Kidney (tissue), 14 donors: ENCODE data around the gene NPEPPS. TPM values are rescaled to one million over a fixed set of nuclear protein-coding genes. Genes with fewer than 3 reads are reported as not detected.

Experiments used
- DNase-seq, 5 donors: peaks; one replicate each; pipeline ENCODE4 v3.0.0-alpha.2; 2013 to 2020
- FAIRE-seq: peaks from 2 replicates; lab custom pipeline; 2012; peaks lifted over from hg19 to GRCh38; lab: Jason Lieb, UNC
- H3K27ac ChIP-seq, 2 donors: one replicate each; pipeline ENCODE4 v1.7.0; 2013; ENCODE audit warnings: low read depth in 2 of 2, low read length in 2 of 2, inconsistent platforms in 1 of 2
- H3K27me3 ChIP-seq: one replicate; pipeline ENCODE4 v1.7.1; 2013; ENCODE audit warnings: low read length, inconsistent platforms; ENCODE audit not compliant: control insufficient read depth, insufficient read depth
- H3K36me3 ChIP-seq, 3 donors: one replicate each; pipeline versions ENCODE4 v1.7.0 to v1.7.1; 2013; ENCODE audit warnings: low read length in 3 of 3, control low read depth in 1 of 3, inconsistent platforms in 1 of 3; ENCODE audit not compliant: insufficient read depth in 3 of 3, control insufficient read depth in 2 of 3
- H3K4me1 ChIP-seq, 3 donors: one replicate each; pipeline versions ENCODE4 v1.7.0 to v1.7.1; 2013; ENCODE audit warnings: low read length in 3 of 3, inconsistent platforms in 1 of 3, low read depth in 1 of 3; ENCODE audit not compliant: control insufficient read depth in 2 of 3, insufficient read depth in 2 of 3
- H3K4me3 ChIP-seq, 3 donors: one replicate each; pipeline versions ENCODE4 v1.7.0 to v1.8.1; 2013; ENCODE audit warnings: low read length in 3 of 3, control low read depth in 1 of 3, inconsistent platforms in 1 of 3
- H3K9ac ChIP-seq, 3 donors: one replicate each; pipeline versions ENCODE4 v1.7.0 to v1.7.1; 2013; ENCODE audit warnings: low read length in 3 of 3, control low read depth in 1 of 3, inconsistent platforms in 1 of 3
- H3K9me3 ChIP-seq, 3 donors: one replicate each; pipeline versions ENCODE4 v1.7.0 to v1.7.1; 2013; ENCODE audit warnings: low read length in 3 of 3, control low read depth in 1 of 3, inconsistent platforms in 1 of 3; ENCODE audit not compliant: control insufficient read depth in 2 of 3, insufficient read depth in 1 of 3
- CTCF ChIP-seq: IDR thresholded peaks from 3 replicates; pipeline ENCODE4 v1.5.1; 2012; ENCODE audit warnings: mild to moderate bottlenecking, moderate library complexity, borderline replicate concordance; ENCODE audit not compliant: insufficient read depth; ENCODE audit errors: extremely low read depth
- intact Hi-C: fragments of 100-400 bp; cut with DNase I; formaldehyde crosslinking; loops from one replicate; pipeline ENCODE4 v1.11.1; 2022
- polyA plus RNA-seq: library from polyadenylated mRNA; stranded (reverse); fragments of 350-450 nt; fragmentation: Illumina TruSeq; extraction: RNeasy Lipid Tissue Mini Kit (QIAGEN cat#74804); gene quantifications from one replicate; pipeline ENCODE4 v1.2.3, GENCODE V29; 2014; ENCODE audit warnings: low read depth, low replicate concordance; ENCODE audit not compliant: insufficient read depth
- total RNA-seq: library from RNA; stranded (reverse); fragmentation: NEBNext Ultra II Directional; extraction: Animal tissue kit (Norgen Biotek cat#: 25700); gene quantifications from one replicate; pipeline ENCODE4 v1.2.1, GENCODE V29; 2021
- donor health status: control.
- donor health status: control.
- donor health status: control.
- donor health status: control.
- donor health status: control.
- donor health status: DM: yes; HTN: yes; CAD: no.
- donor health status: Normal renal cell carcinoma (clear cell type).

Gene NPEPPS
- total and polyA plus RNA-seq, 2 donors from 2014 or later = 27.6 to 131 TPM

GRCh38 chr17:47665655-47666054, 134.7 kb downstream of the NPEPPS start:
- no peak overlapping the region for H3K27ac ChIP-seq
- peaks cover 23 to 64% (median 42%) of the 10 kb centered on the region in 3 donors for H3K36me3 ChIP-seq
- H3K27me3 ChIP-seq = no peaks in the 10 kb centered on the region
- intact Hi-C loops = no loop called here
- H3K9ac ChIP-seq = no peak overlapping the region
- FAIRE-seq (no peak), DNase-seq (no peak)
- no peak overlapping the region for H3K4me3 ChIP-seq
- no peak for TF ChIP-seq CTCF
- no peaks in the 10 kb centered on the region for H3K4me1 ChIP-seq
- no peaks in the 10 kb centered on the region for H3K9me3 ChIP-seq

GRCh38 chr17:47669081-47669480, 138.2 kb downstream of the NPEPPS start:
- TF ChIP-seq CTCF = no peak
- no peak for FAIRE-seq

GRCh38 chr17:47670064-47670463, 139.2 kb downstream of the NPEPPS start:
- H3K9ac ChIP-seq = no peak overlapping the region
- no peaks in the 10 kb centered on the region for H3K27me3 ChIP-seq
- H3K4me3 ChIP-seq = no peak overlapping the region
- DNase-seq (no peak), FAIRE-seq (no peak)
- intact Hi-C loops = no loop called here
- no peak overlapping the region for H3K27ac ChIP-seq
- no peaks in the 10 kb centered on the region for H3K9me3 ChIP-seq
- peaks cover 18 to 80% (median 51%) of the 10 kb centered on the region in 3 donors for H3K36me3 ChIP-seq
- TF ChIP-seq CTCF = no peak
- H3K4me1 ChIP-seq = no peaks in the 10 kb centered on the region

More at GRCh38 chr17:47669081-47669480, 138.2 kb downstream of the NPEPPS start:
- Histone ChIP-seq H3K9me3 (no peaks in the 10 kb centered on the region), H3K36me3 (peaks cover 22 to 74% (median 55%) of the 10 kb centered on the region in 3 donors), H3K27me3 (no peaks in the 10 kb centered on the region), H3K4me3 (no peak overlapping the region), H3K4me1 (no peaks in the 10 kb centered on the region), H3K9ac (no peak overlapping the region), H3K27ac (no peak overlapping the region)
- intact Hi-C loops = no loop called here
- DNase-seq = no peak

Other genes with a start within 250 kb of the NPEPPS start
- 18.8 TPM for gene EFCAB13, start 207.2 kb upstream of the NPEPPS start, total RNA-seq
- gene EFCAB13, start 207.2 kb upstream of the NPEPPS start, polyA plus RNA-seq = 2.2 TPM
- 220 TPM for gene KPNB1, start 118.8 kb downstream of the NPEPPS start, total RNA-seq
- gene KPNB1, start 118.8 kb downstream of the NPEPPS start, polyA plus RNA-seq = 49.1 TPM
- 10.1 TPM for gene TBKBP1, start 163.1 kb downstream of the NPEPPS start, total RNA-seq
- gene TBKBP1, start 163.1 kb downstream of the NPEPPS start, polyA plus RNA-seq = 11.2 TPM
- gene TBX21, start 202.1 kb downstream of the NPEPPS start, total RNA-seq = 1.9 TPM
- gene TBX21, start 202.1 kb downstream of the NPEPPS start, polyA plus RNA-seq = 0.24 TPM